ENCODE data around the gene BCL2A1. TPM values are rescaled to one million over a fixed set of nuclear protein-coding genes. Genes with fewer than 3 reads are reported as not detected.

Gene BCL2A1
- total RNA-seq = 0.09 TPM in 1 of 2 replicates, not detected in the other

DNA sequence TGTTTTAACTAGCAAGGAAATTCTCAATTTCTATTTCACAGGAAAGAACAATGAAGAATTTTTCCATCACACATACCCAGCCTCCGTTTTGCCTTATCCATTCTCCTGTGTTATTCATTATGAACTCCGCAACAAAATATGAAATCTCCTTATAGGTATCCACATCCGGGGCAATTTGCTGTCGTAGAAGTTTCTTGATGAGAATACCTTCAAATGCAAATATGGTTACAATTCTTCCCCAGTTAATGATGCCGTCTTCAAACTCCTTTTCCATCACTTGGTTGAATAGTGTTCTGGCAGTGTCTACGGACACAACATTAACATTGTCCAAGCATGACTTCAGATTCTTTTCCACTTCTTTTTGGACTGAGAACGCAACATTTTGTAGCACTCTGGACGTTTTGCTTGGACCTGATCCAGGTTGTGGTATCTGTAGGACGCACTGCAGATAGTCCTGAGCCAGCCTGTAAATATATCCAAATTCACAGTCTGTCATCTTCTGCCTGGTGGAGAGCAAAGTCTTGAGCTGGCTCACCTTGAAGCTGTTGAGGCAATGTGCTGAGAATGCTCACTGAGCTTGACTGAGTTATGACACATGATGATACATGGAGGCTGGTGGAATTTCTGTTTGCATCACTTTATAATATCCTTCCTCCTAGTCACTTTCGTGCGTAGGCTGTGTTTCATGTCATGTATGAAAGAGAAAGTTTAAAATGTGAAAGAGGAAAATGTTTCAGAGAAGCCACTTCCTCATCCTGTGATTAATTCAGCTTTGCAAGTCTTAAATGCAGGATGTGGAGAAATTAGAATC is at the start of gene BCL2A1:
Gene BCL2A1, minus strand, starts transcription at position 573 of the 811 bp plus-strand sequence. Its CDS starts 77 bp downstream, at position 496.

Other genes starting within 250 kb of the BCL2A1 start
- 15.2 and 18.3 TPM in 2 replicates for gene MTHFS, start 74.2 kb downstream of the BCL2A1 start, total RNA-seq
- 198 and 237 TPM in 2 replicates for gene ZFAND6, start 88.5 kb upstream of the BCL2A1 start, total RNA-seq
- gene FAH, start 181.8 kb upstream of the BCL2A1 start, total RNA-seq = 3.8 and 6.0 TPM in 2 replicates